Transverse colon (tissue), 3 donors: ENCODE results near the gene PDZK1IP1.

Experiments used
- EP300 ChIP-seq: sonication (generic); formaldehyde crosslinking; IDR thresholded peaks from one replicate; pipeline ENCODE4 v1.6.1; 2017; ENCODE audit warnings: antibody characterized with exemption, low read depth
- POLR2A ChIP-seq: fragments of 450-650 bp; IDR thresholded peaks from one replicate; pipeline ENCODE4 v1.6.1; 2016; ENCODE audit warnings: antibody characterized with exemption, mild to moderate bottlenecking, moderate library complexity
- TF ChIP-seq, protein P1 (sequence below), 5 experiments: fragments of 200-600 bp in 3 of 5; fragments of 450-650 bp in 2 of 5; sonication (generic) in 3 of 5; IDR thresholded peaks; 1 replicate in 2 of 5; 2 replicates in 3 of 5; pipeline ENCODE4 v1.5.1; 2016 to 2017; ENCODE audit warnings: antibody characterized with exemption in 5 of 5, inconsistent platforms in 3 of 5, mild to moderate bottlenecking in 2 of 5, moderate library complexity in 1 of 5

DNA sequence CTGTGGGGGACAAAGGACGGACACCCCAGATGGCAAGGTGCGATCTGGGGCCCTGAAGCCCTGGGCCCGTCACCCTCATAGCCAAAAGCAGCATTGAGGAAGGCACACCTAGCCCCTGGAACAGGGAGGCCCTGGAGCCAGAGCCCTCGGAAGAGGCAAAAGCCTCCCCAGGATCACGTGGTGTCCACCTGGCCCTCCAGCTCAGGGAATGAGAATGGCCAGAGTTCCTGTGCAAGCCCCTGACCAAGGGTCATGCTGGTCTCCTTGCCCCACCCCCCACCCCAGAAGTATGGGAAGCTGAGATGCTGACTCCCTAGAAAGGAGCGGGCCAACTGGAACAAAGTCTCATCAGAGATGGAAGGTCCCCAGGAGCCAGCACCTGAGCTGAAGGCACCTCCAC is 1.0 kb upstream of the PDZK1IP1 start:
- TF ChIP-seq, protein P1, sequence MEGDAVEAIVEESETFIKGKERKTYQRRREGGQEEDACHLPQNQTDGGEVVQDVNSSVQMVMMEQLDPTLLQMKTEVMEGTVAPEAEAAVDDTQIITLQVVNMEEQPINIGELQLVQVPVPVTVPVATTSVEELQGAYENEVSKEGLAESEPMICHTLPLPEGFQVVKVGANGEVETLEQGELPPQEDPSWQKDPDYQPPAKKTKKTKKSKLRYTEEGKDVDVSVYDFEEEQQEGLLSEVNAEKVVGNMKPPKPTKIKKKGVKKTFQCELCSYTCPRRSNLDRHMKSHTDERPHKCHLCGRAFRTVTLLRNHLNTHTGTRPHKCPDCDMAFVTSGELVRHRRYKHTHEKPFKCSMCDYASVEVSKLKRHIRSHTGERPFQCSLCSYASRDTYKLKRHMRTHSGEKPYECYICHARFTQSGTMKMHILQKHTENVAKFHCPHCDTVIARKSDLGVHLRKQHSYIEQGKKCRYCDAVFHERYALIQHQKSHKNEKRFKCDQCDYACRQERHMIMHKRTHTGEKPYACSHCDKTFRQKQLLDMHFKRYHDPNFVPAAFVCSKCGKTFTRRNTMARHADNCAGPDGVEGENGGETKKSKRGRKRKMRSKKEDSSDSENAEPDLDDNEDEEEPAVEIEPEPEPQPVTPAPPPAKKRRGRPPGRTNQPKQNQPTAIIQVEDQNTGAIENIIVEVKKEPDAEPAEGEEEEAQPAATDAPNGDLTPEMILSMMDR (IDR thresholded peaks at IDR 0.05): no peak
- TF ChIP-seq POLR2A: no peak
- no peak for TF ChIP-seq EP300
